GM12872 (cell line): ENCODE data around the gene KCND3.

Experiments used
- TF ChIP-seq, protein P1 (sequence below): IDR thresholded peaks from 3 replicates; pipeline ENCODE4 v1.5.1; 2011; ENCODE audit warnings: low read depth, mild to moderate bottlenecking, low read length, moderate library complexity; ENCODE audit not compliant: insufficient read depth

Gene KCND3

DNA sequence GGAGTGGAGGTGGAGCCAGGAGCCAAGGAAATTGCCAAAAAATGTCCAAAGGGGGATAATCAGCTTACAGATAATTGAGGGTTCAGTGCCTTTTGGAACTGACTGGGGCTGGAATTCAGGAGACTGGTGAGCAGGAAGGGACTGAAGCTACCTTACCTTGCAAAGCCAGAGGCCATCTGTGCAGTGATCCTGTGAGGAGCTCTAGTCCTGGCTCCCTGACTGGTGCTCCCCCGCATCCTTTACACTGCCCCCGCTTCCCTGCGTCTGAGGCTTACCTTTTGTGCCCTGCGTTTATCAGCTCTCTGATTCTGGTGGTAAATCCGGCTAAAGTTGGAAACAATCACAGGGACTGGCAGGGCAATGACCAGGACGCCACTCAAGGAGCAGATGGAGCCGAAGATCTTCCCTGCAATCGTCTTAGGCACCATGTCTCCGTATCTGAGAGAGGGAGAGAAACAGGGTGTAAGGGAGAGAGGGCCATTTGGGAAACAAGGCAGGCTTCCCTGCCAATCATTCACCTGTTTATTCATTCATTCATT is 202.7 kb downstream of the KCND3 start:
- TF ChIP-seq, protein P1, sequence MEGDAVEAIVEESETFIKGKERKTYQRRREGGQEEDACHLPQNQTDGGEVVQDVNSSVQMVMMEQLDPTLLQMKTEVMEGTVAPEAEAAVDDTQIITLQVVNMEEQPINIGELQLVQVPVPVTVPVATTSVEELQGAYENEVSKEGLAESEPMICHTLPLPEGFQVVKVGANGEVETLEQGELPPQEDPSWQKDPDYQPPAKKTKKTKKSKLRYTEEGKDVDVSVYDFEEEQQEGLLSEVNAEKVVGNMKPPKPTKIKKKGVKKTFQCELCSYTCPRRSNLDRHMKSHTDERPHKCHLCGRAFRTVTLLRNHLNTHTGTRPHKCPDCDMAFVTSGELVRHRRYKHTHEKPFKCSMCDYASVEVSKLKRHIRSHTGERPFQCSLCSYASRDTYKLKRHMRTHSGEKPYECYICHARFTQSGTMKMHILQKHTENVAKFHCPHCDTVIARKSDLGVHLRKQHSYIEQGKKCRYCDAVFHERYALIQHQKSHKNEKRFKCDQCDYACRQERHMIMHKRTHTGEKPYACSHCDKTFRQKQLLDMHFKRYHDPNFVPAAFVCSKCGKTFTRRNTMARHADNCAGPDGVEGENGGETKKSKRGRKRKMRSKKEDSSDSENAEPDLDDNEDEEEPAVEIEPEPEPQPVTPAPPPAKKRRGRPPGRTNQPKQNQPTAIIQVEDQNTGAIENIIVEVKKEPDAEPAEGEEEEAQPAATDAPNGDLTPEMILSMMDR, result no peak

DNA sequence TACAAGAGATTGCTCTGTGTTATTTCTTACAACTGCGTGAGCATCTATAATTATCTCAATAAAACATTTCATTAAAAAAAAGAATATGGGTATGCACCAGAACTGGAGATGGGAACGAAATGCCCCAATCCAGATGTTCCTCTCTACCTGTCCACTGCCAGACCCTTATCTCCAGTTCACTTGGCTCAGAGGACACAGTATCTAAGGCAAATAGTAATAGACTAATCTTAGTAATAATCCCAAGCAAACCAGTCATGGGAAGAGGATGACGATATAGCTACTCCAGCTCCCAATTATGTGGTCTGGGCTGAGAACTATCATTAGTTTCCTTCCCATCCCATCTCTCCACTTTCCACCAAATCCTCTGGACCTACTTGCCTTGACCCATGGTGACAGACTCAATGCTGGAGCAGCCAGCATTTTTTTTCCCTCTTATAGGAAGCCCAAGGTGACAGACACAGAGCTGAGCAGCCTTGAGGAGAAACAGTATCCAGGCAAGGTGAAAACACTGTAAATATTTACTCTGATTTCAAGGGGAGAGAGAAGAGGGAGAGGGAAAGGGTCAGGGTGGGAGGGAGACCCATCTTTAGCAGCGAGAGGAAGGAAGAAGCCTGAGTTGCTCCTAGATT is 205.1 kb downstream of the KCND3 start:
- TF ChIP-seq, protein P1, result no peak

DNA sequence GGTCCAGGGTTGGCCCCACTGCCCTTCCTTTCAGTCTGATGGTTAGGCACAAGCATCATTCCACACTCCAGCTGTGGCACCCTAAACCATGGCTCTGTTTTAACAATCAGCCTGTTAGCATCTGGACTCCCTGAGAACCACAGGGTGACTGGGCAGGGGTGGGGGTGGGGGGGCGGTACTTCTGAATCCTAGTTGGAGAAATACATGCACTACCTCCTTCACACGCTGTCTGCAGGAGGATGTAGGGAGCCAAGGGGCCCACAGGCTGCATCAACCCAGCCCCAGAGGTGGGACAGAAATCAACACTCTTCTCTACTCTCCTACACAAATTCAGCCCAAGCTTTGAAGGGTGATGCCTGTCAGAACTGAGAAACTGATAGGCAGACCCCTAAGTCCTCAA is 209.9 kb downstream of the KCND3 start:
- TF ChIP-seq, protein P1, result no peak

DNA sequence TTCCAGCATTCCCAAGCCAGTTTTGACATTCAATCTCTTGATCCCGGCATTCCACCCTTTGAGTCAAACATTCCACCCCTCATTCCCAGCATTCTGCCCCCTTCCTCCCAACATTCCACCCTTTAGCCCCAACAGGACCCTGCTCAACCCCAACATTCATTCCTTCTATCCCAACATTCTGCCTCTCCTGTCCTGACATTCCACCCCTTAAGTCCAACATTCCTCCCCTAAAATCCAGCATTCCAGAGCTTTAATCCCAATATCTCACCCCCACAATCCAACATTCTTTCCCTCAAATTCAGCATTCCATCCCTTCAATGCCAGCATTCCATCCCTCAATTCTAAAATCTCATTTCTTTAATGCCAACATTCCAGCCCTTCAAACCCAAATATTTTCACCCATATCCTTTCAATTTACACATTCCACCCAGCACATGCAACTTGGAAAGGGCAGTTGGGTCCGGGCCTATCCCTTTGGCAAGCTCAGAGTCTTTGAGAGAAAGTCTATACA is 210.9 kb downstream of the KCND3 start:
- TF ChIP-seq, protein P1, result no peak

DNA sequence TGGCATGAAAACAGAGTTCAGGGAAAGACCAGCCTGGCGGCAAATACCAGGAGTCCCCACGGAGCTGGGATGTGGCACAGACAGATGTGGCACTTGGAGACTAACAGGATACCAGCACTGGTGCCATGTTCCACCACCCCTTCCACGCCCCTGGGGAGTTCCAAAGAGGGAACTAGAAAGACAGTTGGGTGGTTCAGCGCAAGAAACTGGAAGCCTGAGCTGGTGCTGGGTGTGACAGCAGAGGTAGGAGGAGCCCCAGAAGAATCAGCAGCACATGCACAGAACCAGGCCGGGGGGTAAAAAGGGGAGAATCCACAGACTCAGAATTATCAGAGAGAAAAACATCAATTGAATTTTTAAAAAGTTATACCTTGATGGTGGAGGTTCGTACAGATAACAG is 211.4 kb downstream of the KCND3 start:
- TF ChIP-seq, protein P1, result no peak

DNA sequence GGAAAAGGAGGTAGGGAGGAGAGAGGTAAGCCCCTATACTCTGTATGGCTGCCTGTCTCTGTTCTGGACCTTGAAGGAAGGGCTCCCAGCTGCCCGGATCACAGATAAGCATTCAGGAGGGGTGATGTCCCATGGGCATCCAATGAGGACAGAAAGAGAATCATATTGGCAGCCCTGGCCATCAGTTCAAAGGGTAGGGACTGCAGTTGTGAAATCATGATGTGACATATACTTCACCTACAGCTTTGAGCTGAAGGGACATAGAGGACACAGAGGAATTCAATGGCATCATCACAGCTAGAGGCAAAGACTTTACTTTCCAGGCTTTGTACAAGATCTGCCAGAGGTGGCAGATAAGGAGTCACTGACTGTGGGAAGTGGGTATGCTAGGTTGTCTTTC is 212.2 kb downstream of the KCND3 start:
- TF ChIP-seq, protein P1, result no peak

DNA sequence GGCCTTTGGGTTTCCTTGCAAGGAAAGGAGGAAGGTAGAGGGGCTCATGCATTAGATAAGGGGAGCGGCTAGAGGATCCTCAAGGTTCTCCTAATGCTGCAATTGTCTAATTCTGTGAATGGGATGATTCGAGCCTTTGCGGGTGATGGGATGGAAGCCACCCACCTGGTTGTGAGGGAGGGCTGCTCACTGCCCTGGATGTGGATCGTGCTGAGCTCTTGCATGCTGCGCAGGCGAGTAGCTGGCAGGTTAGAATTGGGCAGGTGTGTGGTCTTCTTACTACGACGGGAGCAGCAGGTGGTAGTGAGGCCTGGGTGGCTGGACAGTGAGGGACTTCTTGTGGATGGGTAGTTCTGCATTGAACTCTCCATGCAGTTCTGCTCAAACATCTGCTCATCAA is 212.6 kb downstream of the KCND3 start:
- TF ChIP-seq, protein P1, result no peak
